ENCODE results near the gene MED12.

MED12 gene

DNA sequence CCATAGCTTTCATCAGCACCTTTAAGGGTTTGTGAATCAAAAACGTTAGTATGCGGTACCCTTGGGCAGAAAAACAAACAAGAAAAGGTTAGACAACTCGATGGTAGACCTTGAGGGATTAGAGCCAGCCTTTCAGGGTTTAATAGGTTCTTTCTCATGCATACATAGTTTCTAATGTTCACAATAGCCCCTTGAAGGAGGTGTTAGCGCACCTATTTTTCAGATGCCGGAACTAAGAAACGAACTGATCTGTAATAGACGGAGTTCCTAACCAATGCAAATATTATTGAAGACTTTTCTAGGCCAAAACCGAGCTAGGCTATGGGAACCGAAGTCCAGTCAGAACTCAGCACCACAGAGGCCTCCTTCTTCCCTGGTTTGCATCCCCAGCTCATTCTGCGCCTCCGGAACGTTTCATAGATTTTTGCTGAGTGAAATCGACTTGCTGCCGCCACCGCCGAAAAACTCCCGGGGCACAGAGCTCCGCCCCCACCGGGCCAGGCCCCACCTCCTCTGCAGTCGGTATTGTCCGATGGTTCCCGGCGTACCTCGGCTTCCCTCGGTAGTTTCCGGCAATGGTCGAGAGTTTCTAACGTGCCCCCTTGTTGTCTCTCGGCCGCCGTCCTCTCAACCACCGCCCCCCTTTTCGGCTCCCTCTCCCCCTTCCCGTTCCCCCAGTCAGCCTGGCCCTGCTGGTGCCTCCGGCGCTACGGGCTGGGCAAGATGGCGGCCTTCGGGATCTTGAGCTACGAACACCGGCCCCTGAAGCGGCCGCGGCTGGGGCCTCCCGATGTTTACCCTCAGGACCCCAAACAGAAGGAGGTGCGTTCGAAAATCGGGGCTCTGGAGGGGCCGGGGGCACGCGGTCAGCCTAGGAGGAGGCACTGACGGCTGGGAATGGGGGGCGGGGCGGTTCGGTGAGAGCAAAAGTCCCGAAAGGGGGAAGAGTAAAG, at the start of gene MED12:
MED12 (plus strand) TSS at position 565 of the 953 bp plus-strand sequence; CDS start at position 724, 159 bp downstream.
- peak; percentile 2 to 86 (median 70) for DNase-seq

DNA sequence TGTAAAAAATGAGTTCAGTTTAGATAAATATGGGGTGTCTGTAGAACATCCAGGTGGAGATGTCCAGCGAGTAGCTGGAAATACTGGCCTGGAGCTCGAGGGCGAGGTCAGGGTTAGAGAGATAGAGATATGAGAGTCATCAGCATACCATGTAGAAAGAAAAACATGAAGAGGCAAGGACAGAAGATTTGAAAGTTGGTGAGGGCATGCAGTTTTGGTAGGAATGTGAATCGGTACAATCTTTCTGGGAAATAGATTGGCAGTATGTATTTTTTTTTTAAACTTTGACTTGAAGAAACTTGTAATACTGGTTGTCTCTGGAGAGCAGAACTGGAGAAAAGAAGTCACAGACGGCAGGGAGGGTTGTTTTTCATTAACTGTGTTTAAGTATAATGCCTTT, 47.9 kb upstream of the MED12 start:
- DNase-seq, result no peak

DNA sequence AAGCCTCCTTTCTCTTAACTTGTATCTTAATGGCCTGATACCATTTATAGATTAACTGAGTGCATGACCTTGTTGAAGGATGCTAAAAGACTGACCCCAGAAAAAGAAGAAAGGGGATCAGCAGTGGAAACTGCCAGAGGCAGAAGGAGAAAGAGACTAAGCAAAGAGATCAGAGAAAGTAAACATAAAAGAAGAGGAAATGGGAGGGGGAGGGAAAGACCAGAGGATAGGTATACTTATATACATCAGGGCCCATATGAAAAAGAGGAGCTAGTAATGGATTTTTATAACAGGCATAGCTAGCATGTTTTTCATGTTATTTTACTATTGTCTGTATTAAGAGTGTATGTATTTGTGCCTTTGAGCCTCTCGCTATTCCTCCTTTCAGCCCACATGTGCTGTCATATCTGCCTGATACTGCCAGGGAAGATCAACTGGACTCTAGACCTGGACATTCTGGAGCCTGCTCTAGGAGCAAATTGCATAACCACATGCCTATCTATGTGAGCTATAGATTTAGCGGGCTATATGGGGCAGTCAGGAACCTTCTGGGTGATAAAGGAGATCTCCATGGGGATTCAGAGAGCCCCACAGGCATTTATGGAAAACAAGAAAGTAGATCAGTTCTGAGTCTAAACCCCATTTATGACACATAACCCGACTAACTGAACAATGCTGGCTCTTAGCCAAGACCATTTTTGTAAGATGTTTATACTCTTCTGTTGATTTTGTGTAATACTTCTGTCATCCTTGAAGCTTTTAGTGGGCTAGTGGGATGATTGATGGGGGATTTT, 36.9 kb upstream of the MED12 start:
- DNase-seq, result no peak

DNA sequence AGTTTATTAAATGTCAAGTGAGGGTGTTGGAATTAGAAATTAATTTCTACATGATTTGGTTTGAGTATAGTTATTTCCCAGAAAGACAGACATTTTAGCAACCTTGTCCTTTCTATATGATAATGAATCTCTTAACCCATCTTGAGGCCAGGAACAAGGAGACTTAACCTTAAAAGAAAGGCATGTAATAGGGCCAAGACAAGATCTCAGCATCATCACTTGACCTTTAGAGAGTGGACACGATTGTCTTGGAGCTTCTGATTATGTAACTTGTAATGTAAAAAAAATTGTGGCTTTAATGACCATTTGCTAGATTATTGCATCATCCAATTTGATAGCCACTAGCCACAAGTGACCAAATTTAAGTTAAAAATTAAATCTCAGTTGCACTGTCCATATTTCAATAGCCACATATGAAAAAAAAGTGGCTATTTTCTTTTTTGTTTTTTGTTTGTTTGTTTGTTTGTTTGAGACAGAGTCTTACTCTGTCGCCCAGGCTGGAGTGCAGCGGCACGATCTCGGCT, 36.2 kb upstream of the MED12 start:
- no peak for DNase-seq

DNA sequence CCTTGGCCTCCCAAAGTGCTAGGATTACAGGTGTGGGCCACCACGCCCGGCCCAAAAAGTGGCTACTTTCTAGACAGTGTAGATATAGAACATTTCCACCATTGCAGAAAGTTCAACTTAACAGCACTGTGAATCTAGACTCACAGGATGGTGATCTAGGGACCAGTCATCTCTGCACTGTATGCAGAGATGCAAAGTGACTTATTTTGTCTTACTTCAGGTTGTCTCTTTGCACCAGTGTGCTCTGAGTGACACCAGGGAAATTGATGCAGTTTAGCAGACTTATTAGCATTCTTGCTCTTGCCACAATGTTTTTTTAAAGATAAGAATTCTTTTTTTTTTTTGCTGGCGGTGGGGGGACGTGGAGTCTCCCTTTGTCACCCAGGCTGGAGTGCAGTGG, 35.6 kb upstream of the MED12 start:
- no peak for DNase-seq

DNA sequence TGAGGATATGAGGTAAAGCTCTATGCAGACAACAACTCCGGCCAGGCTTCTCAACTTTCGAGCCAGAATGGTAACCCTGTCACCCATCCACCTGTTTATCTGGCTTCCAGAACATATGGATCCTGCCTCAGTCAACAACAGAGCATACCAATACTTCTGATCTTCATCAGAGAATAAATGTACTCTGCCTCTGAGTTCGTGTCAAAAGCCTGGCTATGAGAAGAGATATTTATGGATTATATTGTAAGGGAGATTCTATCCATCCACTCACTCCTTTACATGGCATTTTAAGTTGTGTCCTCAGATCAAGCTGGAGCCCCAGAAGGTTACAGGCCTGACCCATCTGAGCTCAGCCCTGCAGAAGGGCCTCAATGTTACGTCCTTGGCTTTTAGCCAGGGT, 32.5 kb upstream of the MED12 start:
- DNase-seq, result no peak

DNA sequence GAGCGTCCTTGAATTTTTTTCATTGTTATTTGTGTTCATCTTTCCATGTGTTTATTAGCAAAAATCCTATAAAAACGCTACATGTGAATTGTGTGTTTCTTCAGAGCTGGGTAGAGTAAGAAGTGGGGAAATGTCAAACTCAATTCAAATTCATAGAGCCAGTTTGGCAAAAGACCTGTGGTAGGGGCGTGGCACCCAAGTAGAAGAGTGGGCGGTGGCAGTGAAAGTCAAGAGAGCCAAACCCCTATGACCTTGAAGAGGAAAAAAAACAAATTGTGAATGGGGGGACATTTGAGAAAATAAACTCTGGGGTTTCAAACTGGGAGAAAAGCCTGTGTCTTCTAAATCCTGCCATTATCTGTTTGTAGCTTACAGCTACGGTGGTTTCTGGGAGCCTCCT, 27.1 kb upstream of the MED12 start:
- DNase-seq, result no peak

DNA sequence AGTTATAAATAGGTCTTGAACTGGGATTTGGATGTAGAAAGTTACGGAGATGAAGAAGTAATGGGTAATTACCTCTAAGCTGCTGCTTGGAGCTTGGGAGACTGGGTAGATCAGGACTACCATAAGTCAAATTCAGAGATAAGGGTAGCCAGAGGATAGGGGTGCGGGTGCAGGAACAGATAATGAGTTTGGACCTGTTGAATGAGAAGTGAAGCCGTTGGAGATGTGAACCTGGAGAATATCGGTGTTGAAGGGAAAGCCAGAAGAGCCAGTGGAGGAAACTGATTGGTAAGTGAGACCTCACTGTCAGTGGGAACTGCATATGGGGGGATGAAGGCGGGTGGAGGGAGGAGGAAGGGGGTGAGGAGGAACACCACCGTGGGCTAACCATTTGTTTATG, 23.4 kb upstream of the MED12 start:
- no peak for DNase-seq

DNA sequence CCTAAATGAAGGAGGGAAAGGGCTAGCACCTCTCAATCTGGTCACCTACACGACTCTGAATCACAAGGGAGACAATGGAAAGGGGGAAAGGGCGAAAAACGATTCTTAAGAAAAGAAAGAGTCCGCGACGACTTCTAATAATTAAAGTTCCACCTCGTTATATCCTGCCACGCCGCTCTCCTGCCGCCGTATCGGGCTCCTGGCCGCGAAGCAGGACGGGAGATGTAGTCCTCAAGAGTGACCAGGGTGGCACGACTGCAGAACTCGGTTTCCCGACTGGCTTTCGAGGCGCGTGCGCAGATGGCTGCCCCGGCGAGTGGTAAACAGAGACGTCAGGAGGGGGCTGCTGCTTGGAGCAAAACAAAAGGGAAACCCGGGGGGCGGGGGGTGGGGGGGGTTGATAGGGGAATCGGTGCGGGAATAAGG, 22.8 kb upstream of the MED12 start, which contains the start of gene FOXO4:
FOXO4 (plus strand) TSS at position 297 of the 426 bp plus-strand sequence. CDS start 678 bp downstream, outside the sequence.
- DNase-seq, result peak; percentile 37 to 87 (median 76)

DNA sequence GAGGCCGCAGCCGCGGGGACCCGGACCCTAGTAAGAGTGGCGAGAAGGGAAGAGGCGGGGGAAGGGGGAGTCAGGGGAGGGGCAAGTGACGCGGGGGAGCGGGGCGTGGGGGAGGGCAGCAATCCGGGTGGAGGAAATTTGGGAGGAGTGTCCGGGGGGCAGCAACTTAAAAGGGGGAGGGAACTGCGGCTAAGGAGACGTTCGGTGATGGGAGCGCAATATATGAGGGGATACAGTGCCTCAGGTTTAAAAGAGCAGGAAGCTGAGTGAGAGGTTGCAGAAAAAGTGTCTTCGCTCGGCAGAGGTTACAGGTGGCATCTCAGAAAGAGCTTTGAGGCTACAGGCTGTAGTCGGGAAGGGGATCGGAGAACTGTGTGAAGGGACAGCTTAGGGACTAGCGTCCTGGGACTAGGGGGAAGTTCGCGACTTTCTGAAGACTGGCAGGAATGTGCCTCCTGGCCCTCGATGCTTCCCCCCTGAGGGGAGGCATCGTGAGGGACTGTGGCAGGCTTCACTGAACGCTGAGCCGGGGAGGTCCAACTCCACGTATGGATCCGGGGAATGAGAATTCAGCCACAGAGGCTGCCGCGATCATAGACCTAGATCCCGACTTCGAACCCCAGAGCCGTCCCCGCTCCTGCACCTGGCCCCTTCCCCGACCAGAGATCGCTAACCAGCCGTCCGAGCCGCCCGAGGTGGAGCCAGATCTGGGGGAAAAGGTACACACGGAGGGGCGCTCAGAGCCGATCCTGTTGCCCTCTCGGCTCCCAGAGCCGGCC, 22.2 kb upstream of the MED12 start:
- DNase-seq, result peak in 4 of 14 donors; percentile 20 to 58 (median 49)

DNA sequence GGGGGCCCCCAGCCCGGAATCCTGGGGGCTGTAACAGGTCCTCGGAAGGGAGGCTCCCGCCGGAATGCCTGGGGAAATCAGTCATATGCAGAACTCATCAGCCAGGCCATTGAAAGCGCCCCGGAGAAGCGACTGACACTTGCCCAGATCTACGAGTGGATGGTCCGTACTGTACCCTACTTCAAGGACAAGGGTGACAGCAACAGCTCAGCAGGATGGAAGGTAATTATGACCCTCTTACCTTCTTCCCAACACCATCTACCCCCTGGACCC, 21.7 kb upstream of the MED12 start:
- DNase-seq, result peak in 1 of 14 donors; percentile 26

DNA sequence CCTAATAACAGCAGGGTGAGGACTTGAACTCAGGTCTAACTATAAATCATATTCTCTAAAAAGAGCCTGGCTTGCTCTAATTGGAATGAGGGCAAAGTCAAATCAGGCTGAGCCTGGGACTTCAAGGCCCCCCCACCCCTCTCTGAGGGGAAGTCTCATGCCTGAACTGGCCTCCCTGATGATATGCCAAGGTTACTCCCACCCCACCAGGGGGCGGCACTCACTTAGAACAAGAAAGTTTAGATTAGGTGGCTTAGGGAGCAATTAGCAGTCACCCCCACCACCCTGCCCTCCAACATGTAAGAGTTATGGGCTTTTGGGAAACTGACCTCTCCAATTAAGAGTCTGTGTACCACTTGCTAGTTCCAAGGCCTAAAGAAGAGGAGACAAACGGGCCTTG, 20.1 kb upstream of the MED12 start:
- DNase-seq, result peak in 7 of 14 donors; percentile 0 to 43 (median 22)

DNA sequence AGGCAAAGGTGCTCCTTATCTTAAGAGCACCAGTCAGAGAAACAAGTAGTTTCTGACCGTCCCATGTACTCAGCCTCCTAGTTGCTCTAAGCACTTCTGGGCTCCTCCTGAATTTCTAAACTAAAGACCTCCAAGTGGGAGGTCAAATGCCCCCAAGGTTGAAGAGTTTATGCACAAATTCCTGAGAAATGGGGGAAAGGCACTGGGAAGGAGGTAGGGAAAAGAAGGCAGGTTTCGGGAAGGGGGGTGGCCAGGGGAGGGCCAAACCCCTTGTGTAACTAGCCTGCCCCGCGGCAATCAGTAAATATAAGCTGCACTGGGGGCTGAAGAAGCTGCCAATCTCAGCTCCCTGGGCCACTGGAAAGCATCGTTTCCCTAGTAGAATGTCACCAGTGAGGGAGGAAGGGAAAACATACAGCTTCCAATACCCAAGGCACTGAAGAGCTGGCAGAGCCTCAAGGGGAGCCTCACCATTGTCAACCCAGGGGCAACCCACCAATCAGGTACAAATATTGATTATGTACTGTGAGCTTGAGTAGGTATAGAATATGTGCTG, 19.4 kb upstream of the MED12 start:
- no peak for DNase-seq

DNA sequence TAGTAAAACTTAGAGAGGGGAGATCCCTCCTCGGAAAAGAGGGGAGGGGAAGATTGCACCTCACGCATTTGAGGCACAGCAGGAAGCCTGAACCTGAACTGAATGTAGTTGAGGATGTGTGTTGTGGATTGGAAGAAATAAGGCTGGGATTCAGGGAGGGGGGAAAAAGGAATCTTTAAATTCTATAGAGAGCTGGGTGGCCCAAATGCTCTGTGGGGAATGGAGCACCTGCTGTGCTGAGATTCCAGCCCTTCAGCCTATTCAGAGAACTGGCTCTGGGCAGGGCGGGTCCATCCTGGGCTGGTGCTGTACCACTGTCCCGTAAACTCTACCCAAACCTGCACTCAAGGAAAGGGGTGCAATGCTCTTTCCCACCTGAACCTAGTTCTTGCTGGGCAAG, 18.7 kb upstream of the MED12 start:
- DNase-seq, result no peak

DNA sequence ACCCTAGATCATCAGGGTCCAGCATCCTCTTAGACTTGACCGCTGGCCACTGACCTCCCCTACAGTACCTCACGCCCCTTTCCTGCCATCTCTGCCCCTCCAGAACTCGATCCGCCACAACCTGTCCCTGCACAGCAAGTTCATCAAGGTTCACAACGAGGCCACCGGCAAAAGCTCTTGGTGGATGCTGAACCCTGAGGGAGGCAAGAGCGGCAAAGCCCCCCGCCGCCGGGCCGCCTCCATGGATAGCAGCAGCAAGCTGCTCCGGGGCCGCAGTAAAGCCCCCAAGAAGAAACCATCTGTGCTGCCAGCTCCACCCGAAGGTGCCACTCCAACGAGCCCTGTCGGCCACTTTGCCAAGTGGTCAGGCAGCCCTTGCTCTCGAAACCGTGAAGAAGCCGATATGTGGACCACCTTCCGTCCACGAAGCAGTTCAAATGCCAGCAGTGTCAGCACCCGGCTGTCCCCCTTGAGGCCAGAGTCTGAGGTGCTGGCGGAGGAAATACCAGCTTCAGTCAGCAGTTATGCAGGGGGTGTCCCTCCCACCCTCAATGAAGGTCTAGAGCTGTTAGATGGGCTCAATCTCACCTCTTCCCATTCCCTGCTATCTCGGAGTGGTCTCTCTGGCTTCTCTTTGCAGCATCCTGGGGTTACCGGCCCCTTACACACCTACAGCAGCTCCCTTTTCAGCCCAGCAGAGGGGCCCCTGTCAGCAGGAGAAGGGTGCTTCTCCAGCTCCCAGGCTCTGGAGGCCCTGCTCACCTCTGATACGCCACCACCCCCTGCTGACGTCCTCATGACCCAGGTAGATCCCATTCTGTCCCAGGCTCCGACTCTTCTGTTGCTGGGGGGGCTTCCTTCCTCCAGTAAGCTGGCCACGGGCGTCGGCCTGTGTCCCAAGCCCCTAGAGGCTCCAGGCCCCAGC, 17.6 kb upstream of the MED12 start:
- DNase-seq, result no peak

DNA sequence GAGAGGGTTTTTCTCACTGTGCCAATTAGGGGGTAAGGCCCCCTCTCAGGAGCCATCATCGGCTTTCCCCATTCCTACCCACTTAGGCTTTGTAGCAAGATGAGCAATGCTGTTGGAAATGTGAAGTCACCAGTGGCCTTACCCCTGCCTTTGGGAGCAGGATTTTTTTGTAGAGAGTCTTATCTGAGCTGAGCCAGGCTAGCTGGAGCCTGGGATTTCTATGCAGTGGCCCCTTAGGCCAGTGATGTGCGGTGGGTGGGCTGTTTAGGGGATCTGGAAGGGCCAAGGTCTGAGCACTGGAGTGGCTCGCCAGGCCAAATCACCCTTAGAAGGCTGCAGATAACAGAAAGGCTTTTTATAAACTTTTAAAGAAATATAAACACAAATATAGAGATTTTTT, 16.1 kb upstream of the MED12 start:
- no peak for DNase-seq

DNA sequence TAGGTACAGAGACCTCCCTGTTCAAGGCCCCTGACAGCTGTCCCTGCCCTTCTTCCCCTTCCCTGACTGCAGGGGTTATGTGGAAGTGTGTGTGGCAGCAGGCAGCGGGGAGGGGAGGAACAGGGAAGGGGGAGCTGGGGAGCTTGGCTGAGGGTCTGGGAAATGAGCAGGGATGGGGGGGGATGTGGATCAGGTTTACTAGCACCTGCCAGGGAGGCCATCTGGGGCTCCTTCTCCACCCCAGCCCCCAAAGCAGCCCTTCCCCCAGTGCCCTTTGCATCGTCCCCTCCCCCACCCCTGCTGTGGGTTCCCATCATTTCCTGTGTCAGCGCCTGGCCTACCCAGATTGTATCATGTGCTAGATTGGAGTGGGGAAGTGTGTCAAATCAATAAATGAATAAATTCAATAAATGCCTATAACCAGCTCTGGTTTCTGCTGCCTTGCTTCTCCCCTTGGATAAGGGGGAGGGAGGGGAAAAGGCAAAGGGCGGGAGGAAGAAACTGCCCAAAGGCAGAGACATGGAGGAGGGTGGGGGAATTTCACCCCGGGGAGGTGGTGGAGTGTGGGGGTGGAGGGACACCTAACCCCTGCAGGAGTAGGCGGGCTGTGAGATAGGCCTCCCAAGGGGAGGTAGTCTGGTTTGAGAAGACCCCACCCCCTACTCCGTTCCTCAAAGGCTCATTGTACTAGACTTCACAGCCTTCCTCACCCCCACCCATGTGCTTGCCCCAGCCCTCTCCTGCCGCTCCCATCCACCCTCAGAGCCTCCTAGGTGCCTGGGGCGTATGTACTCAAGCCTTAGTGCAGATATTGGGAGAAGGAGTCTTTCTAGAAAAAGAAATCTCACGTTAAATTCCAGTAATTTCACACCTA, 15.0 kb upstream of the MED12 start:
- peak in 3 of 14 donors; percentile 3 to 31 (median 12) for DNase-seq

DNA sequence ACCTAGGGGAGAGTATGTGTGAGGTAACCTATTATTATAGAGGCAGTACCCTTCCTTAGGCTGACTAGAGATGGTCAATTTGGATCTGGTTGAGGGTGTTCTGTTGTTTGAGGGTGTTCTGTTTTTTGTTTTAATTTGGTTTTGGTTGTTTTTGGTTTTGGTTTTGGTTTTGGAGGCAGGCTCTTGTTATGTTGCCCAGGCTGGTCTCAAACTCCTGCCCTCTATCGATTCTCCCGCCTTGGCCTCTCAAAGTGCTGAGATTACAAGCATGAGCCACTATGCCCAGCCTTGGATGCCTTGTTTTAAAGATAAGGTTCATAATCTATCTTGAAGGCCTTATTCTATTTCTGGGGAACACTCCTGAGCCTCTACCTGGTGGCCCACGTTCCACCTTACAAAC, 12.8 kb upstream of the MED12 start:
- DNase-seq, result no peak

DNA sequence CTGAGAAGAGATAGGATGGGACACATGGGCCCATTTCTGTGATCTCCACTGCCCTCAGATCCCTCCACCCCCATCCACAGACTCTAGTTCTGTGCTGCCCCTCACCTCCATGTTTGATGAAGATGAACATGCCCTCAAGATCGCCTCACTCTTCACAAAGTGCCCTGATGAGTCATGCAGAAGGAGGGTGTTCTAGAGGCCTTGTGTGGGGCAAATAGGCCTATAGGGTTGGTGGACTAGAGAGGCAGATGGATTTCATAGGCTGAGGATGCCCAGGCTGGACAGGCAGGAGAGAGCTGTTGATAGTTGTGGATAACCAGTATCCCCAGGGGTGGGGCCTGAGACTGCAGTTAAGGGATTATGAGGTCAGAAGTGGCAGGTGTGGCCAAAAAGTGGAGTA, 12.0 kb upstream of the MED12 start, which contains the start of gene CXorf65:
CXorf65 (minus strand) TSS at position 314 of the 400 bp plus-strand sequence; CDS start at position 130, 184 bp downstream.
- no peak for DNase-seq

DNA sequence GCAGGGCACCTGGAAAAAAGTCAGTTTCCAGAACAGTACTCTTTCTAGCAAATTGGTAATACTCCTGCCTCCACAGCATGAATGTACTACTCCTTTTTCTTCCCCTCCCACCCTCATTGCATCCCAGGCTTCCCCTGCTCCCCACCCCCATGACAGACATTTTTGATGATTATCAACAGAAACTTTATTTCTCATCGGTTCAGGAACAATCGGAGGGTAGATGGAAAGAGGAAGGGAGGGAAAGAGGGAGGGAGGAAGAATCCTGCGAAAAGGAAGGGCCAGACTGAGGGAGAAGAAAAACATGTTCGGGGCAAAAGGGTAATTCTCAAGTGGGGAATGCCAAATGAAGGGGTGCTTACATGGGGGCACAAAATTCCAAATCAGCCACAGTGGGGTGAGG, 11.2 kb upstream of the MED12 start:
- no peak for DNase-seq

Measured in C1 segment of cervical spinal cord (tissue), 14 donors.